Measurements from ENCODE around the gene PRKCA. TPM values are rescaled to one million over a fixed set of nuclear protein-coding genes. Genes with fewer than 3 reads are reported as not detected.

PRKCA gene
- polyA plus RNA-seq, 2 of the 4 experiments (the other 2 are of a cell fraction): 28.8 to 65.0 TPM

GRCh38 chr17:66583112-66583748, 280.8 kb downstream of the PRKCA start (continued):
- TF ChIP-seq SMC3 (IDR thresholded peaks at IDR 0.05): no peak
- TF ChIP-seq NFE2L2 (conservative IDR thresholded peaks at IDR 0.05; ENCODE audit: low read length): no peak

GRCh38 chr17:66584927-66585326, 282.5 kb downstream of the PRKCA start:
- POLR2A ChIA-PET: no interaction called here
- Histone ChIP-seq H3K4me1 (peaks cover 29% of the 10 kb centered on the region), H3K9me3 (no peaks in the 10 kb centered on the region), H3K27ac (no peak overlapping the region), H3K4me2 (no peak overlapping the region), H3K4me3 (no peak overlapping the region)
- ATAC-seq: no peak
- no peak for DNase-seq (ENCODE audit: low read depth in 1 of 2, low spot score in 1 of 2)
- FAIRE-seq: no peak
- 96% methylated on average over 4 of the region's 4 CpGs for WGBS (ENCODE audit: missing lambda C conversion rate)
- TF ChIP-seq HES2 (IDR thresholded peaks at IDR 0.05) (no peak), CBX8 (IDR thresholded peaks at IDR 0.05) (no peak), FOSL2 (IDR thresholded peaks at IDR 0.05) (no peak), FOSL2 (CRISPR knock-in tag; IDR thresholded peaks at IDR 0.05) (no peak), NR3C1 (IDR thresholded peaks at IDR 0.05) (no peak), ELK1 (IDR thresholded peaks at IDR 0.05; ENCODE audit: low read depth, low read length) (no peak), EHMT2 (IDR thresholded peaks at IDR 0.05; ENCODE audit: low read depth) (no peak), RAD21 (conservative IDR thresholded peaks at IDR 0.05 in 1 of 2, IDR thresholded peaks at IDR 0.05 in 1 of 2) (no peak), RNF2 (IDR thresholded peaks at IDR 0.05; ENCODE audit: borderline replicate concordance, low read depth) (no peak), TFCP2L1 (CRISPR knock-in tag; IDR thresholded peaks at IDR 0.05) (no peak), POLR2A (IDR thresholded peaks at IDR 0.05; ENCODE audit: low read length) (no peak), KDM5A (IDR thresholded peaks at IDR 0.05) (no peak)
- CTCF ChIA-PET: interaction anchor here (0.9 to 1.5 kb wide), 2 partner anchors 18 to 99 kb away, joined by 3 read pairs; no protein-coding TSS in a partner anchor

- Histone ChIP-seq H3K27ac (no peak overlapping the region), H3K9me3 (no peaks in the 10 kb centered on the region), H3K4me3 (no peak overlapping the region), H3K4me1 (peaks cover 23% of the 10 kb centered on the region), H3K4me2 (no peak overlapping the region)
- FAIRE-seq (no peak), DNase-seq (ENCODE audit: low read depth in 1 of 2, low spot score in 1 of 2) (no peak), ATAC-seq (no peak)
- 94% methylated on average over 5 of the region's 5 CpGs for WGBS (ENCODE audit: missing lambda C conversion rate)
- ChIA-PET CTCF (interaction anchor here (0.9 to 1.5 kb wide), 2 partner anchors 18 to 100 kb away, joined by 3 read pairs; no protein-coding TSS in a partner anchor), POLR2A (no interaction called here)
- no peak for TF ChIP-seq HEYL (CRISPR knock-in tag; IDR thresholded peaks at IDR 0.05)
- TF ChIP-seq JUNB (IDR thresholded peaks at IDR 0.05): no peak
- no peak for TF ChIP-seq POLR2A (IDR thresholded peaks at IDR 0.05; ENCODE audit: low read length)
- no peak for TF ChIP-seq CHD2 (IDR thresholded peaks at IDR 0.05; ENCODE audit: low read length, partially characterized antibody)
- no peak for TF ChIP-seq KDM1A (IDR thresholded peaks at IDR 0.05; ENCODE audit: low read depth)
- TF ChIP-seq TP53 (CRISPR knock-in tag; IDR thresholded peaks at IDR 0.05): no peak
- no peak for TF ChIP-seq CBX2 (IDR thresholded peaks at IDR 0.05; ENCODE audit: borderline replicate concordance, low read depth)
- TF ChIP-seq EHF (CRISPR knock-in tag; IDR thresholded peaks at IDR 0.05): no peak
- no peak for TF ChIP-seq FOXS1 (CRISPR knock-in tag; IDR thresholded peaks at IDR 0.05)
- TF ChIP-seq HOXB5 (CRISPR knock-in tag; IDR thresholded peaks at IDR 0.05): no peak
- no peak for TF ChIP-seq RCOR1 (IDR thresholded peaks at IDR 0.05; ENCODE audit: low read depth, low read length)
- no peak for TF ChIP-seq POLR2AphosphoS2 (conservative IDR thresholded peaks at IDR 0.05; ENCODE audit: low read length)
- TF ChIP-seq HES2 (IDR thresholded peaks at IDR 0.05): no peak
- no peak for TF ChIP-seq EHMT2 (IDR thresholded peaks at IDR 0.05; ENCODE audit: low read depth)
- no peak for TF ChIP-seq ZFP36 (IDR thresholded peaks at IDR 0.05; ENCODE audit: borderline replicate concordance, partially characterized antibody)
- TF ChIP-seq ELK1 (IDR thresholded peaks at IDR 0.05; ENCODE audit: low read depth, low read length): no peak
- TF ChIP-seq ESRRA (IDR thresholded peaks at IDR 0.05; ENCODE audit: borderline replicate concordance, low read length): no peak
- no peak for TF ChIP-seq KDM5A (IDR thresholded peaks at IDR 0.05)
- no peak for TF ChIP-seq ZC3H11A (IDR thresholded peaks at IDR 0.05)
- no peak for TF ChIP-seq MAX (IDR thresholded peaks at IDR 0.05)
Observed at GRCh38 chr17:66585472-66585871, 283.1 kb downstream of the PRKCA start.
